H9 (cell line): Measurements from ENCODE around the gene TIMM13. TPM values are rescaled to one million over a fixed set of nuclear protein-coding genes. Genes with fewer than 3 reads are reported as not detected.
A peak's percentile ranks its signal among the peaks of the same experiment; 100 is the strongest.

Source experiments
- DNase-seq: peaks from one replicate; pipeline ENCODE4 v3.0.0-alpha.2; 2017
- H2AFZ ChIP-seq: one replicate; pipeline ENCODE4 v1.6.1; 2013; ENCODE audit warnings: mild to moderate bottlenecking, low read length, control low read depth, moderate library complexity
- H2AK5ac ChIP-seq: 2 replicates; pipeline ENCODE4 v1.6.1; 2013; ENCODE audit warnings: low read length, control low read depth, mixed read lengths; ENCODE audit not compliant: insufficient read length
- H2BK120ac ChIP-seq: one replicate; pipeline ENCODE4 v1.6.1; 2013; ENCODE audit warnings: low read depth, mild to moderate bottlenecking, low read length, control low read depth, inconsistent platforms; ENCODE audit not compliant: poor library complexity, severe bottlenecking
- H2BK12ac ChIP-seq: 2 replicates; pipeline ENCODE4 v1.6.1; 2013; ENCODE audit warnings: low read length, control low read depth, mixed read lengths, low read depth; ENCODE audit not compliant: insufficient read length
- H2BK15ac ChIP-seq: 2 replicates; pipeline ENCODE4 v1.6.1; 2013; ENCODE audit warnings: low read depth, low read length, control low read depth
- H2BK20ac ChIP-seq: one replicate; pipeline ENCODE4 v1.6.1; 2013; ENCODE audit warnings: low read depth, mild to moderate bottlenecking, low read length, control low read depth, inconsistent platforms; ENCODE audit not compliant: poor library complexity, severe bottlenecking
- H2BK5ac ChIP-seq: 2 replicates; pipeline ENCODE4 v1.6.1; 2013; ENCODE audit warnings: low read length, control low read depth, mixed read lengths; ENCODE audit not compliant: insufficient read length
- H3K14ac ChIP-seq: 2 replicates; pipeline ENCODE4 v1.6.1; 2013; ENCODE audit warnings: low read length, control low read depth; ENCODE audit not compliant: insufficient read depth
- H3K18ac ChIP-seq: 2 replicates; pipeline ENCODE4 v1.6.1; 2013; ENCODE audit warnings: low read depth, mild to moderate bottlenecking, mixed read lengths, low read length, control low read depth; ENCODE audit not compliant: insufficient read length
- H3K23ac ChIP-seq: 2 replicates; pipeline ENCODE4 v1.6.1; 2013; ENCODE audit warnings: low read length, control low read depth, mixed read lengths, low read depth; ENCODE audit not compliant: insufficient read length
- H3K23me2 ChIP-seq: 2 replicates; pipeline ENCODE4 v1.6.1; 2013; ENCODE audit warnings: low read depth, mild to moderate bottlenecking, mixed read lengths, low read length, control low read depth; ENCODE audit not compliant: insufficient read length, poor library complexity, severe bottlenecking
- H3K27ac ChIP-seq: 2 replicates; pipeline ENCODE4 v1.5.1; 2013; ENCODE audit warnings: low read length, control low read depth, mixed read lengths, low read depth; ENCODE audit not compliant: insufficient read length
- H3K27me3 ChIP-seq: 2 replicates; pipeline ENCODE4 v1.6.1; 2013; ENCODE audit warnings: low read length, control low read depth, inconsistent platforms; ENCODE audit not compliant: insufficient read depth
- H3K4ac ChIP-seq: 2 replicates; pipeline ENCODE4 v1.6.1; 2013; ENCODE audit warnings: low read depth, mild to moderate bottlenecking, control low read depth, inconsistent platforms, low read length, moderate library complexity
- H3K4me1 ChIP-seq: 2 replicates; pipeline ENCODE4 v1.6.1; 2013; ENCODE audit warnings: low read length, control low read depth, inconsistent platforms; ENCODE audit not compliant: insufficient read depth
- H3K4me2 ChIP-seq: 2 replicates; pipeline ENCODE4 v1.6.1; 2013; ENCODE audit warnings: low read length, control low read depth, mixed read lengths; ENCODE audit not compliant: insufficient read length, insufficient read depth
- H3K56ac ChIP-seq: 2 replicates; pipeline ENCODE4 v1.6.1; 2013; ENCODE audit warnings: low read depth, mild to moderate bottlenecking, mixed read lengths, low read length, control low read depth; ENCODE audit not compliant: insufficient read length
- H3K79me1 ChIP-seq: 2 replicates; pipeline ENCODE4 v1.6.1; 2013; ENCODE audit warnings: low read depth, mild to moderate bottlenecking, moderate library complexity, low read length, control low read depth, inconsistent platforms; ENCODE audit not compliant: insufficient read depth, poor library complexity, severe bottlenecking
- H3K79me2 ChIP-seq: 2 replicates; pipeline ENCODE4 v1.6.1; 2013; ENCODE audit warnings: low read length, control low read depth, inconsistent platforms; ENCODE audit not compliant: insufficient read depth
- H3K9ac ChIP-seq: 2 replicates; pipeline ENCODE4 v1.6.1; 2013; ENCODE audit warnings: low read length, control low read depth, mixed read lengths; ENCODE audit not compliant: insufficient read length; ENCODE audit errors: extremely low read depth
- H3K9me3 ChIP-seq: one replicate; pipeline ENCODE4 v1.6.1; 2013; ENCODE audit warnings: low read depth, low read length, inconsistent platforms; ENCODE audit not compliant: control insufficient read depth
- H3T11ph ChIP-seq: one replicate; pipeline ENCODE4 v1.6.1; 2013; ENCODE audit warnings: mild to moderate bottlenecking, low read length, control low read depth, inconsistent platforms
- H4K20me1 ChIP-seq: one replicate; pipeline ENCODE4 v1.6.1; 2013; ENCODE audit not compliant: control insufficient read depth, insufficient read length, insufficient read depth
- H4K5ac ChIP-seq: 2 replicates; pipeline ENCODE4 v1.6.1; 2013; ENCODE audit warnings: low read depth, mild to moderate bottlenecking, mixed read lengths, low read length, control low read depth; ENCODE audit not compliant: insufficient read length
- H4K8ac ChIP-seq: replicated peaks from 2 replicates; pipeline ENCODE4 v1.6.1; 2013; ENCODE audit warnings: low read length, control low read depth, mixed read lengths, low read depth; ENCODE audit not compliant: insufficient read length
- H4K91ac ChIP-seq: 2 replicates; pipeline ENCODE4 v1.6.1; 2013; ENCODE audit warnings: low read depth, mild to moderate bottlenecking, moderate library complexity, mixed read lengths, low read length, control low read depth; ENCODE audit not compliant: insufficient read length
- H3K27ac Mint-ChIP-seq, 3 experiments: 2 replicates in 2 of 3; 3 replicates in 1 of 3; pipeline ENCODE4 v1.8.0; 2020 to 2021; ENCODE audit warnings: mixed read lengths in 3 of 3, mild to moderate bottlenecking in 1 of 3, moderate library complexity in 1 of 3
- H3K27me3 Mint-ChIP-seq: 2 replicates; pipeline ENCODE4 v1.8.0; 2021; ENCODE audit warnings: low read depth, mild to moderate bottlenecking, moderate library complexity, mixed read lengths
- H3K36me3 Mint-ChIP-seq, 3 experiments: 2 replicates in 2 of 3; 3 replicates in 1 of 3; pipeline ENCODE4 v1.8.0; 2020 to 2021; ENCODE audit warnings: low read depth in 3 of 3, mixed read lengths in 3 of 3; ENCODE audit not compliant: insufficient read depth in 1 of 3
- H3K4me1 Mint-ChIP-seq, 2 experiments: 2 replicates each; pipeline ENCODE4 v1.8.0; 2020; ENCODE audit warnings: mixed read lengths in 2 of 2
- H3K4me3 Mint-ChIP-seq, 2 experiments: 2 replicates in 1 of 2; 3 replicates in 1 of 2; pipeline ENCODE4 v1.8.0; 2020 to 2021; ENCODE audit warnings: mild to moderate bottlenecking in 2 of 2, mixed read lengths in 2 of 2, moderate library complexity in 1 of 2
- H3K9me3 Mint-ChIP-seq, 2 experiments: 2 replicates in 1 of 2; 3 replicates in 1 of 2; pipeline ENCODE4 v1.8.0; 2020; ENCODE audit warnings: mild to moderate bottlenecking in 2 of 2, mixed read lengths in 2 of 2, moderate library complexity in 1 of 2
- CTCF ChIP-seq: fragments of 200-600 bp; sonication (generic); conservative IDR thresholded peaks from 3 replicates; pipeline ENCODE4 v1.8.0; 2021; ENCODE audit warnings: antibody characterized with exemption, mild to moderate bottlenecking
- WGBS: extraction: QIAGEN DNeasy Blood & Tissue Kit; methylation state at CpG from one replicate; pipeline ENCODE4 v1.1.7; 2013; ENCODE audit warnings: missing lambda C conversion rate, low lambda C conversion rate, mixed read lengths; ENCODE audit not compliant: insufficient read length; ENCODE audit errors: extremely low coverage; 5-methylcytosine and 5-hydroxymethylcytosine counted together
- total RNA-seq: library from RNA; stranded (reverse); gene quantifications from 2 replicates; pipeline ENCODE4 v1.2.1, GENCODE V29; 2021

The TIMM13 gene
- total RNA-seq, 1 experiment from 2014 or later: 214 TPM

- H4K5ac ChIP-seq: no peak overlapping the region
- peaks cover 2% of the 10 kb centered on the region; the same call in 1 of the 2 replicates for H3K79me2 ChIP-seq
- H3T11ph ChIP-seq: no peak overlapping the region
- H3K9me3 ChIP-seq: no peaks in the 10 kb centered on the region
- no peak overlapping the region for H3K56ac ChIP-seq
- H3K27me3 Mint-ChIP-seq: peaks cover 2% of the 10 kb centered on the region; the same call in 1 of the 2 replicates
- peaks cover 6 to 34% (median 33%) of the 10 kb centered on the region in 3 experiments; a peak in 6 of 7 replicates for H3K36me3 Mint-ChIP-seq
- peak overlapping the region; percentile 21 for H3K27ac ChIP-seq
- H3K4me1 Mint-ChIP-seq: peaks cover 16 to 26% of the 10 kb centered on the region in 2 experiments
- no peaks in the 10 kb centered on the region for H4K20me1 ChIP-seq
- no peak for TF ChIP-seq CTCF
- peak overlapping the region; percentile 98 to 99 (median 99) for H3K27ac Mint-ChIP-seq
- H2AK5ac ChIP-seq: no peak overlapping the region
- H3K9me3 Mint-ChIP-seq: no peaks in the 10 kb centered on the region
- no peaks in the 10 kb centered on the region for H3K79me1 ChIP-seq
- H2BK12ac ChIP-seq: no peak overlapping the region
- DNase-seq: peak; percentile 77
- H2BK5ac ChIP-seq: no peak overlapping the region
- no peaks in the 10 kb centered on the region for H3K27me3 ChIP-seq
- H3K23me2 ChIP-seq: peaks cover 9% of the 10 kb centered on the region
- peak overlapping the region; percentile 60 for H3K4me2 ChIP-seq
- H3K18ac ChIP-seq: peak overlapping the region; percentile 31
- H3K4me1 ChIP-seq: no peaks in the 10 kb centered on the region; the same call in 1 of the 2 replicates
- no peak overlapping the region for H2BK20ac ChIP-seq
- H2BK15ac ChIP-seq: no peak overlapping the region
- no peak overlapping the region for H4K8ac ChIP-seq
- H4K91ac ChIP-seq: no peak overlapping the region
- no peak overlapping the region for H3K9ac ChIP-seq
- no peak overlapping the region for H3K23ac ChIP-seq
- no peak overlapping the region for H2AFZ ChIP-seq
- H3K4me3 Mint-ChIP-seq: peak overlapping the region; percentile 91 to 93
- WGBS: no CpG with 5 or more reads among the region's 25 CpGs
- H3K14ac ChIP-seq: peak overlapping the region; percentile 68
- no peak overlapping the region for H3K4ac ChIP-seq
- H2BK120ac ChIP-seq: no peak overlapping the region
Observed at GRCh38 chr19:2428321-2428690, 920 bp upstream of the TIMM13 start.
